Cortex of kidney (tissue), 1 donor: Measurements from ENCODE around the gene SLC23A2.
"Not testable (repeated sequence)": the region's sequence is repeated elsewhere in the genome, so short reads cannot be mapped to it uniquely, and the experiment has no call there.

Experiments used
- DNase-seq: peaks from one replicate; lab custom pipeline; 2025; lab: John Stamatoyannopoulos, UW

The SLC23A2 gene

GRCh38 chr20:4902788-4903187 lies 98.5 kb downstream of the SLC23A2 start:
- no peak for DNase-seq

GRCh38 chr20:4901031-4901818 lies 100.1 kb downstream of the SLC23A2 start:
- DNase-seq: no peak

GRCh38 chr20:4898282-4899244 lies 102.7 kb downstream of the SLC23A2 start:
- DNase-seq: no peak

GRCh38 chr20:4897600-4897999 lies 103.7 kb downstream of the SLC23A2 start:
- DNase-seq: no peak

- DNase-seq: no peak
Measured at GRCh38 chr20:4896971-4897497, 104.3 kb downstream of the SLC23A2 start.

- no peak for DNase-seq
Measured at GRCh38 chr20:4896119-4896702, 105.1 kb downstream of the SLC23A2 start.

GRCh38 chr20:4894981-4895381 lies 106.3 kb downstream of the SLC23A2 start:
- no peak for DNase-seq

- no peak for DNase-seq
Measured at GRCh38 chr20:4894409-4894808, 106.9 kb downstream of the SLC23A2 start.

GRCh38 chr20:4893709-4894108 lies 107.6 kb downstream of the SLC23A2 start:
- no peak for DNase-seq

- DNase-seq: no peak
Measured at GRCh38 chr20:4891997-4892396, 109.3 kb downstream of the SLC23A2 start.

GRCh38 chr20:4891190-4891763 lies 110.0 kb downstream of the SLC23A2 start:
- DNase-seq: no peak

- no peak for DNase-seq
Measured at GRCh38 chr20:4889446-4889845, 111.9 kb downstream of the SLC23A2 start.

GRCh38 chr20:4887586-4887985 lies 113.7 kb downstream of the SLC23A2 start:
- no peak for DNase-seq

- DNase-seq: no peak
Measured at GRCh38 chr20:4886771-4887527, 114.4 kb downstream of the SLC23A2 start.

- DNase-seq: no peak
Measured at GRCh38 chr20:4885877-4886276, 115.4 kb downstream of the SLC23A2 start.

- DNase-seq: no peak
Measured at GRCh38 chr20:4883546-4883945, 117.8 kb downstream of the SLC23A2 start.

GRCh38 chr20:4883051-4883450 lies 118.3 kb downstream of the SLC23A2 start:
- DNase-seq: no peak

- no peak for DNase-seq
Measured at GRCh38 chr20:4881006-4881730, 120.1 kb downstream of the SLC23A2 start.

- DNase-seq: no peak
Measured at GRCh38 chr20:4880051-4880450, 121.3 kb downstream of the SLC23A2 start.

GRCh38 chr20:4878099-4878498 lies 123.2 kb downstream of the SLC23A2 start:
- DNase-seq: not testable (repeated sequence)
